Measurements from ENCODE around the gene CACFD1.

The CACFD1 gene

GRCh38 chr9:133484671-133485437 lies 25.1 kb downstream of the CACFD1 start:
- no peak for DNase-seq (ENCODE audit: low spot score)

- no peak for DNase-seq (ENCODE audit: low spot score)
These were observed 25.9 kb downstream of the CACFD1 start for GRCh38 chr9:133485531-133486260.

DNA sequence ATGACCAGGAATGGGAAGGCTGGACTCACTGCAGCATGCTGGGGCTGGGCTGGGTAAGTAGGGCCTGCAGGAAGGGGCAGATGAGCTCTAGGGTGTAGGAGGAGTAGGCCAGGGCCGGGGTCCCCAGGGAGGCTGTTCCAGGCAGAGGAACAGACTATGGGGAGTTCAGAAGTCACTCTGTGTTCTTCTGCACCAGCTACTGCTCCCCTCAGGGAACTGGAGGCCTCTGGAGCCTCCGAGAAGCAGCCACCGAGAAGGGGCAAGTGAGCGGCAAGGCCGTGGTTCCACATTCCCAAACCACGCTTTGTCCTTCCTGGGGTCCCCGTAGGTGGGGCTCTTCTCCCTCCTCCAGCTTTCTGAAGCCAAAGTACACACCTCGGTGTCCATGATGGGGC lies 27.6 kb downstream of the CACFD1 start:
- DNase-seq (ENCODE audit: low spot score): no peak

GRCh38 chr9:133488686-133489252 lies 29.0 kb downstream of the CACFD1 start:
- DNase-seq (ENCODE audit: low spot score): no peak

DNA sequence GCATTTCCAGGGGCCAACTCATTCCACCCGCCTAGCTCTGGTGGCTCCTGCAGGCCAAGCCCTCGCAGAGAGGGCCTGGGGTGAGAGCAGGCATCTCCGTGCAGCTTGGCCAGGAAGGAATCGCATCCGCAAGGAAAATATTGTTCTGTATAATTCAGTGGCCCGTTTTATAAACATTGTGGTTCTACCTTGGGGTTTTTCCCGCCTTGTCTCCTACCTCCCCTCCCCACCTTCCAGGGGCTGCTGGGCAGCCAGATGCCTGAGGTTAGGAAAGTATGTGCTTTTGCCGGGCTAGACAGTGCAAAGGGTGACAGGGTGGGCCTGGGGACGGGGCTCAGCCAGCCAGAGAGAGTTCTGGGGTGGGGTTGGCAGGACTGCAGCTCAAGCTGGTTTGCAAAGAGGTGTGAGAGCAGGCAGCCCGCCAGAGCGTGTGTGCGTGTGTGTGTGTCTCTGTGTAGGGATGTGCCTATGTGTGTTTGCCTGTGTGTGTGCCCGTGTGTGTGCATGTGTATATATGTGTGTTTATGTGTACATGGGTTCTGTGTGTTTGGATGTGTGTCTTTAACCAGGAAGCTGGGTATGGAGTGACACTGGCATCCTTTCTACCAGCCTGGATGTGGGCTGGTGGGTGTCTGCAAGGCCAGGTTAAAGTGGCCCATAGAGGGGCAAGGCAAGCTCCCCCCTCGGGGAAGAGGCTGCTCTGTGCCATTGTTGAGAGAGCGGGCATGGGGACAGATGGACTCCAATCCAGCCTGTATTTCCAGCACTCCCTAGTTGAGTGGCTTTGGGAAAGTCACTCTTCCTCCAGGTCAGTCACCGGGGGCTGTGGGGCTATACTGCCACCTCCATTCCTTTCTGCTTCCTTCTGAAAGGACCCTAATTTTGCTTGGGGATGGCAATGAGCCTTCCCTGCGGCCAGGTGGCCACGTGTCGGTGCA lies 29.7 kb downstream of the CACFD1 start:
- DNase-seq (ENCODE audit: low spot score): no peak

DNA sequence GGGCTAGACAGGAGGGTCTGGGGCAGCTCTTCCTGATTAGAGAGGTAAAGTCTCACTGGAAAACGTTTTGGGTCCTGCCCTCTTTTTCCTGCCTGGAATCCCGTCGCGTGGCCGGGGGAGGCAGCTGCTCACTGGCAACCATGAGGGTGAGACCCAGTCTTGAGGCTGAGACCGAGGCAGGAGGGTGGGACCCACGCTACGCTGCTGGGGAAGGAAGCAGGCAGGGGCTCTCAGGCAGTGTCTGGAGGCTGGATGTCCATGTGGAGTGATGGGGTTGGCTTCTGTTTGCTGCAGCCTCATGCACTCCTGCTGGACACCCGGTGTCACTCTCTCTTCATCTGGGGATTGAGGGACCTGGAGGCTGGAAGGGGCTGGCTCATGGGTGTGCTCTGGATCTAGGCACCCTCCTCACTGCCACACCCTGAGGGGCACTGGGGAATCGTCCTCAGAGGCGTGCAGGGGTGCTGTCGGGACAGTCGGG lies 30.5 kb downstream of the CACFD1 start:
- DNase-seq (ENCODE audit: low spot score): no peak

DNA sequence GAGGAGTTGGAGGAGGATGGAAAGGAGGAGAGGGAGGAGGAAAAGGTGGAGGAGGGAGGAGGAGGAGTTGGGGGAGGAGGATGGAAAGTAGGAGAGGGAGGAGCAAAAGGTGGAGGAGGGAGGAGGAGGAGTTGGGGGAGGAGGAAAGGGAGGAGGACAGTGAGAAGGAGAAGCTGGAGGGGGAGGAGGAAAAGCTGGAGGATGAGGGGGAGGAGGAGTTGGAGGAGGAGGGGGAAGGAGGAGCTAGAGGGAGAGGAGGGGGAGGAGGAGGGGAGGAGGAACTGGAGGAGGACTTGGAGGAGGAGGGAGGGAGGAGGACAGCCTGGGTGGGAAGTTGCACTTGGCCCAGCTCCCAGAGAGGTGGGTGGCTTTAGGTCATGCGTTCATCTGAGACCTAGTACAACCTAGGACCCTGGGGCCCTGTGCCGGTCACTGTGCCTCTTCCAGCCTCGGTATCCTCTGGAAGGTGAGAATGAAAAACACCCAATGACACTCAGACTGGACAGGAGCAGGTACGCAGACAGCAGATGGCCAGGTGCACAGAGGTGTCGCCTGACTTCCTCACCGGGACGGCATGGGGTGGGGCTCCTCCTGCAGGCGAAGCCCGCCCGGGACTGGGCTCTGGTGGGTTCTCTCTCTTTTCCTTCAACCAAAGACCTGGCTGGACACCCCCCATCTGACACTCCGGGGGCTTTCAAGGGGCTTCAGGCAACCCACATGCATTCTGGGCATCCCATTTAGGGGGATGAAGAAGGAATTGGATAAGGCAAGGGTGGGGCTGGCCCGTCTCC lies 31.3 kb downstream of the CACFD1 start:
- DNase-seq (ENCODE audit: low spot score): no peak

DNA sequence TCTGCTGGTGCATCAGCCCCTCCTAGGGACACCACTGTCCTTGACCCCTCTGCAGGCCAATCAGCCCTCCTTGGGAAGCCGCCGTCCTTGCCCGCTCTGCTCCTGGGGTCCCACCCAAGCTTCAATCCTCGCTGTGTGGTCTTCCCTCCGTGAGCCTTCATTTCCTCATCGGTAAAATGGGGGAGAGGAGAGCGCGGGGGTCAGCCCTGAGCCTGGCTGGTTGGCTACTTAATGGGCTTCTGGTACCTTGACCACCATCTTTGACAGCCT lies 31.8 kb downstream of the CACFD1 start:
- DNase-seq (ENCODE audit: low spot score): no peak

DNA sequence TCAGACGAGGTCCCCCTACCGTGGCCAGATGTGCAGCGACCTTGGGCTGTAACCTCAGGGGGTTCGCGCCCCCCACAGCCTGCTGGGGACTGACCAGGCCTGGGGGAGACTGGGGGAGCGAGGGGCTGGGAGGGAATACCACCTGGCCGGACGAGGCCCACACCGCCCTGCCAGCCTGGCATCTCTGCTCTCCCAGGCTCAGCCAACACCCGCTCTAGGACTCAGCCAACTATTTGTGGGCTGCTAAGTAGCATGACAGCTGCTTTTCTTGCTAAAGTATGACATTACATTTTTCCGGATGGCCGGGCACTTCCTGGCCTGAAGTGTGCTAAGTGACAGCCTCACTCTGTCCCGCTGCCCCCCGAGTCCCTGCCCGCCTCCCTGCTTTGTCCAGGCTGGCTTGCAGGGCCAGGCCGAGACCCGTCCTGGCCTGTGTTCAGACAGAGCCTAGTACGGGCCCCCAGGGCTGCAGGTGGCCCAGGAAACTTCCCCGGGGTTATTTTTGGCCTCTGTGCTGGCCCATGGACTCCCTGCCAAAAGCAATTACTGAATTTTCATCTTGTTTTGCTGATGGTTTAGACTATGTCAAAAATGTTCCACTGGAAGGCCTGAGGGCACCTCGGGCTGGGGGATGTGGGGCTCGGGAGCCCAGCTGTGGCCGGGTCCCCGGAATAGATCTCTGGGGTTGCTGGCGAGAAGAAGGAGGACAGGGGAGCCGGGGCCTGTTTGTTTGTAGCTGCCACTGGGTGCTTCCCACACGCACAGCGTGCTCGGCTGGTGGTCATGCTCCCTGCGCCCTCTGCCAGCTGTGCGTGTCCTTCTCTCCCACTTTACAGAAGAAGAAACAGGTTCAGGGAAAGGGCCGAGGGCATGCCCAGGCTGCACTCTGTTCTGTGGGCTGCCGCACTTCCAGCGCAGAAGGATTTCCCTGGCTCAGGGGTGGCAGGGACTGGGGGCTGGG lies 32.6 kb downstream of the CACFD1 start:
- no peak for DNase-seq (ENCODE audit: low spot score)

GRCh38 chr9:133493428-133493827 lies 33.6 kb downstream of the CACFD1 start:
- DNase-seq (ENCODE audit: low spot score): no peak

- DNase-seq (ENCODE audit: low spot score): no peak
These were observed 34.2 kb downstream of the CACFD1 start for GRCh38 chr9:133493845-133494540.

DNA sequence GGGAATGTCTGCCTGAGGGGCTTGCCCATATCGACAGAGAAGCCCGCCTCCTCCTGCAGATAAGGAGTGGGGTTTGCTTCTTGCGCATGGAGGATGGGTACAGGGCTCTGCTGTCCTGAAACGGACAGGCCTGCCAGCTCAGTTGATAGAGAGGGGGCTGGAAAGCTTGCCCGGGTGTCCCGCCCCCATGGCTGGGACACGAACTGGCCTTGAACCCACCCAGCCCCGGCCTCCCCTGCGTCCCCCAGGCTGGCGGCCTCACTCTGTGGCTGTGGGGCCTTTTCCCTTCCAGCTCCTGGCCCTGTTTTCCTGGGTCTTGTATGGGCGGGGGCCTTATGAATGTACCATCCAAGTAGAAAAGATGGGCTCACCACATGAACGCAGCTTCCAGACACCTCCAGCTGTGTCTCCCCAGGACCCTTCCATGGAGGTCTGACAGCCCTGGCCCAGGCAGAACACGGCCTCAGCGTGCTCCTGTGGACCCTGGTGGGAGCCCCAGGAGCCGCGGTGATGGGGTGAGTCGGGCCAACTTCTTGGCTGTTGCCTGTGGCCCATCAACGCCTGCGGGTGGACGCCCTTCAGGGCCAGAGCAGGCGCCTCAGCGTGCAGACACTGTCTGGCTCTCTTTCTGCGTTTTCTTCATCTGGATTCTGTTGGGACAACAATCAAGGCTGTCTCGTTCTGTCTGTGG lies 35.0 kb downstream of the CACFD1 start:
- DNase-seq (ENCODE audit: low spot score): no peak

- no peak for DNase-seq (ENCODE audit: low spot score)
These were observed 35.8 kb downstream of the CACFD1 start for GRCh38 chr9:133495327-133496293.

DNA sequence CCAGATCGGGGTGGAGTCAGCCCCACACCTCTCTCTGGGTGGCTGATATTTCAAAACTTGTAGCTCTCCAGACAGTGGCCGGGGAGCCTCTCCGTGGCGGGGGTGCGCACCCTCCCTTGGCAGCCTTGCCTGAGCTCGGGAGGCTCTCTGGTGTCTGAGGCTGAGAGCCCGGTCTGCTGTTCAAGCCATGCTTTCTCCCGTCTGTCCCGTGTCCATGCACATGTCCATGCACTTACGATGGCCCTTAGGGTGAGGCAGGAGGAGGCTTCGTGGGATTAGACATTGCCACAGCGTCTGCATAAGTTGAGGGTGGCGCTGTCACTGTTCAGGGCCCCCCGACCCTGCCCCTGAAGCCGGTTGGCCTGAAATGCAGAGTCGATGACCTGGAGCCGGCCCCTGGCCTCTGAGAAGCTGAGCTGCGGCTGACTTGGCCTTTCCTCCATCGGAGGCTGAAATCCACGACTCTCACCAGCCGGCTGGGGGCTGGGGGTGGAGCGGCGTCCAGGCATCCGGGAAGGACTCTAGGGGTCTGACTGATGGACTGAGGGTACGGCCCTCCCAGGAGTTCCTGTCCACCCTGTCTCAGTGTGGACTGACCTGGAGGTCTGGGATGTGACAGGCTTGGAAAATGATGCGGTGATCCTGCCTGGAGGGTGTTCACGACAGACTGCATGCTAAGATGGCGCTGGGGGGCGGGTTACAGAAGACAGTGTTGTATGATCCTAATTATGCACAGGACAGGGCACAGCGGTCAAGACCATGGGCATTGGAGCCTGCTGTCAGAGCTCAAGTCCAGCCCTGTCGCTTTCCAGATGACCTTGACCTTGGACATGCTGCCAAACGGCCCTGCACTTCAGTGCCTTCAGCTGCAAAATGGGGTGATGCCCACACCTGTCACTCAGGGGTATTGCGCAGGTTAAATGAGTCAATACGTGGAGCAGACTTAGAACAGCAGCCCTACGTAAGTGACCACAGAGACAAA lies 37.4 kb downstream of the CACFD1 start:
- DNase-seq (ENCODE audit: low spot score): no peak

DNA sequence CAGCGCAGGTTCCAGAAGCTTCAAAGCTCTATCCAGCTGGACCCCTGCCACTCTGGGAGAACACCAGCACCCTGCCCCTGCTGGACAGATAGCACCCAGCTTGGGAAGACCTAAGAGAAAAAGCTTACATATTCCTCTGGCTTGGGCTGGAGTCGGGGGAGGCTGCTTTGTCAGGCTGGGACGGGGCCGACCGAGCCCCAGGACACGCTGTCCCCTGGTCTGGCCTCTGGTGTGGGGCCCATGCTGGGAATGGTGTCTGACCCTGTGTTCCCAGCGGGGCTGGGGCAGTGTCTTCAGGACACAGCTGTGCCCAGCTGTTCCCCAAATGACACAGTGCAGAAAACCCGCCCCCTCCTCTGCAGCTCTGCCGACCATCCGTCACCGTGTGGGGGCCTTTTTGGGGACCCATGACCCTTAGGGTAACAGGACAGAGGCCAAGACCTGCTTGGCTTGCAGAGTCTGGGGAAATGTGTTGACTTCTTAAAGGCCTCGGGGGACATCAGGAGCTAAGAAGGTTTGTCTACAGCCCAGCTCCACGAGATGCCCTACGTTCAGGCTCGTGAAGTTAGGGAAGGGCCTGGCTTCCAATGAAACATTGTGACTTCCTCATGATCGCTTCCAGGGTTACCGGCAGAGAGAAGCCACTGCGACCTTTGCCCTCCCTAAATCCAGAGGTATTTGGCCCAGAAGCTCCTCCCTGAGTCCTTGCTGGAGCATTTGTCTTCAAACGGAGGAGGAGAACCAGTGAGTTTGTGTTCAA lies 39.5 kb downstream of the CACFD1 start:
- no peak for DNase-seq (ENCODE audit: low spot score)

DNA sequence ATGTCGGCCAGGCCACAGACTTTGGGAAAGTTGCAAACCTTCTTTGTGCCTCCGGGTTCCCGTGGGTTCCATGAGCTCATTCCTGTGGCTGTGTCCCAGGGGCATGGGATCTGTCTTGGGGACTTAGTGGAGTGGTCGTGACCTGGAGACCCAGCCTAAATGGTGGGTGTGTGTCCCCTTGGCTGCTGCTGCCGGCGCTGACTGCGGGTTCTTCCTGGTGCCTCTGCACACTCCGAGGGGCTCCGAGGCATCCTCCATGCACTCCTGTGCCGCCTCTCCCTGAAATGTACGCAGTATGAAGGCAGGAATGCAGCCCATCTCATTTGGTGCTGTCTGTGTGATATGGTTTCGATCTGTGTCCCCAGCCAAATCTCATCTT lies 40.1 kb downstream of the CACFD1 start:
- no peak for DNase-seq (ENCODE audit: low spot score)
